Fibroblast of skin of left biceps (primary cell): ENCODE data around the gene ANK3.
A peak's percentile ranks its signal among the peaks of the same experiment; 100 is the strongest.

ENCODE experiments used
- DNase-seq, 2 experiments: peaks; one replicate each; pipeline ENCODE4 v3.0.0-alpha.2; 2013; ENCODE audit warnings: low read depth in 2 of 2

ANK3 gene

DNA sequence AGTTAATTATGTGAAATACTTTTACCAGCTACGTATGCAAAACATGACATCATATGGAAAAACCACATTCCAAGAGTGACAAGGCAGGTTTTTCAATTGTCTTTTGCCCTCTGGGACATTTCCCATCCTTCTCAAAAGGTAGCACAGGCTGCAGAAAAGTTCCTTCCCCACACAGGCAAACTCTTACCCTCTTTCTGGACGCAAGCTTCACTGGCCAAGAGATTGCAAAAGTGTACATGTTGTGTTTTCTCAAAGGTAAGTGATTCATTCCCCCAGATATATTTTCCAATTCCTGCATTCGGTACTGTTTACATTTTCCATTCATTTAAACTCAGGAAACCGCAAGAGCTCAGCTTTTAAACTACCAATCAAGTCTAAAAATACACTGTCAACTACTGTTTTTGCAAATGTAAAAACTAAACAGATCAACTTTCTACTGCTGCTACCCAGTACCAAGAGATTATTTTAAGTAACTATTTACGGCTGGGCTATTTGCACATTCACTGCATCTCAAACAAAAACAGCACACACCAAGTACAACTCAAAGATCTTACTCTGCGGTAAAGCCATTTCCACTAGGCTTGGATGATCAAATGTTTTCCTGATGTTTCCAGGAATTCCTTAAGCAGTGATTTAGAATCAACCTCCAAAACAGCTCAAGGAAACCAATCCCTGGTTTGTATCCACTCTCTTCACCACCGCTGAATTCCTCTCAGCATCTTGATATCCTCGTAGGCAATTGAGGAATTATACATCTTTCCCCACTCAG, 249.7 kb downstream of the ANK3 start:
- DNase-seq = peak in 1 of 2 experiments; percentile 15

DNA sequence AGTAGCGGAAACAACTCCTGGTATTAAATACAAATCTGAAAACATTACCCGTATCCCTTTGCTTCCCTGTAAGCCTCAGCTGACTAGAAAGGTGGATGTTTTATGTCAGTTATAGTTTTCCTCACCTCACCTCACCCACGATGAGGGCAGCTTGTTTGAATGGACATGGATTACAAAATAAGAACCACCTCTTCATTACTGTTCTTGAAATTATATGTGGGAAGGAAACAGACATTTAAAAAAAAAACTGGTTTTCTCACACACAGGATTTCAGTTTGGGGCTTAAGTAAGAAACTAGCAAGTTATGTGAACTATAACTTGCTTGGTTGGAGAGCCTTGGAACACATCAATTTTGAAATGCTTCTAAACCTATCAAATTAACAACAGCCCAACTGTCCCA, 250.4 kb downstream of the ANK3 start:
- DNase-seq = no peak

DNA sequence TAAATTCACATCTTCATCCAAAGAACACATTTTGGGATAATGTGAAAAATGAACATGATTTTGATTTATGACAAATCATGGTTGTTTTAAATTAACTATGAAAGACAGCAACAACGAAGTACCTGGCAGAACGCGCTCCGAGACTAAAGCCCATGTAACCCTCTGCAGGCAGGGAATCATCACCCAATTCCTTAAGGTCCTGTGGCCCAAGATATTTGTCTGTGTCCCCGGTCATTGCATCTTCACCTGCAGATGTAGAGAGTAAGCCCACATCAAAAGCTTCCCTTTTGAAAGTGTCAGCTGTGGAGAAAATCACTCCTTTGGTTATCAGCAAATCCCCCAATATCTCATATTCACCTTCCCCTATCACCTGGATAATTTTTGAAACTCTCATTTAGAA, 250.8 kb downstream of the ANK3 start:
- DNase-seq = no peak

DNA sequence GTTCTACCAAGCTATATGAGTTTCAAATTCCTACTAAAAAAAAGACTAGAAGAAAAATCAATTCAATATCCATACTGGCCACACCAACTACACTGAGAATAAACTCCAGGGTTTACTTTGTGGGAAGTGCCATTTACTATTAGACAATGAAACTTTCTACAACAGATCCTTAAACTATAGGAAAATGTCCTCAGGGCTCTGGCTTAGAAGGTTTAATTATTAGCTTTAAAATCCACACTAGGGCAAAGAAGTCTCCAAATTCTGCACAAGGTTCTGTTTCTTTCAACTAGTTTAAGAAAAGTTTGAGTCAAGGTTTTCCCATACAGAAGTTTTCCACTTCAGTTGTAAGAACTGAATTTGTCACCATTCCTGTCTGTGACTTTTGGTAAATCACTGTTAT, 251.6 kb downstream of the ANK3 start:
- no peak for DNase-seq

DNA sequence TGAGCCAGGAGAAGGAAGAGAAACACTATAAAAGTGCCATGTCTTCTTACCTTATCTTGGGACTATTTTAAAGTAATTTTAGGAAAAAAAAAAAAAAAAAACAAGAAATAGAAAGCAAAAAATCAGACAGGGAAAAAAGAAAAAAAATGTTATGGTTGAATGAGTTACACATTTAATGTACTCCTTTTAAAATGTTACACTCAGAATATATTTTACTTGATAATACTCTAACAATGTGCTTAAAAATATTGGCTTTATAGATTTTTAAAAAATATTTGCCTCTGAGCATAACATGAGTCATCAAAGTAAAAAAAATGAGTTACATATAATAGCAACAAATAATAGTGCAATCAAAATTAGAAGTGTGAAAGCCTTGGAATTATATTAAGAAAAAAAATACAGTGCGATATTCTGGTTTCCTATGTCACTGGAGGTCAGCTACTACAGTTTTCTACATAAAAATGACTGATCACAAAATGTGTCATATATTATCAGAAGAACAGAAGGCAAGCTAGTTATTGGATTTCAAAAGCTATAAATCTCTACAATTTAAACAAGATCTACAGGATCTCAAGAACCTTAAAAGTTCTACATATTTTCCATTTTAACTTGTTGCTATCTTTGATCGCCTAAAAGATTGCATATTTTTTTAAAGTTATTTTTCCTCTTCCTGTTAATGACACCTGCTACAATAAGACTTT, 252.2 kb downstream of the ANK3 start:
- no peak for DNase-seq

DNA sequence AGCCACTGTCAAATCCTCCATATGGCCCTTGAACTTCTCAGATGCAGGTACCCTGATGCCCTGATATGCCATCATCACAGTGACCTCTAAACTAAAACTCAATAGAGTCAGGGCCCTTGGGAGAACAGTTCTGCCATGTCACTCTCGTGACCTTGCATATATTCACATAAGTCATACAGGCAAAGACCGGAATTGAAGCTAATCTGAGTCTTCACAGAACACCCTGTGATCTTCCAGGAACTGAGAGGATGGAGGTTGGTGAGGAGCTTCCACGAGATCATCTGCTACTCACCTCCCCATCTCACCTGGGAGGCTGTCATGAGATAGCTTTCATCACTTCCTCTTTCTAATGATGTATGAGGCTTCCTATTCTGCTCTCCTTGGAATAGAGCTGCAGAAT, 254.7 kb downstream of the ANK3 start:
- DNase-seq = no peak

DNA sequence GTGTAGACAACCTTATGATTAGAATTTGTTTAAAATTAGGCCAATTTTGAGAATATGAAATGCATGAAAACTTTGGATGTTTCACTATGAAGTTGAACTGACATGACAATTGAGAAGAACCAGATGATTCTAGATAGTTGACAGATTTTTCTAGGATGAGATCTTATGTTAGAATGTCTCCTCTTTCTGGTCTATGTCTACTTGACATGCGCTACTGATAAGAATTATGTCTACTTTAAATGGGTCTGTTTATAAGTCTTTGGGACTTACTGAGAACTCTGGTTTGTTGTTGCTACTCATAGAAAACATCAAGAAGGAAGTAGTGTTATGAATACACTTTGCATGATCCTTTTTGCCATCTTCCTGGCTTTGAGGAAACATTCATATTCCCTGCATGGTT, 255.1 kb downstream of the ANK3 start:
- no peak for DNase-seq

DNA sequence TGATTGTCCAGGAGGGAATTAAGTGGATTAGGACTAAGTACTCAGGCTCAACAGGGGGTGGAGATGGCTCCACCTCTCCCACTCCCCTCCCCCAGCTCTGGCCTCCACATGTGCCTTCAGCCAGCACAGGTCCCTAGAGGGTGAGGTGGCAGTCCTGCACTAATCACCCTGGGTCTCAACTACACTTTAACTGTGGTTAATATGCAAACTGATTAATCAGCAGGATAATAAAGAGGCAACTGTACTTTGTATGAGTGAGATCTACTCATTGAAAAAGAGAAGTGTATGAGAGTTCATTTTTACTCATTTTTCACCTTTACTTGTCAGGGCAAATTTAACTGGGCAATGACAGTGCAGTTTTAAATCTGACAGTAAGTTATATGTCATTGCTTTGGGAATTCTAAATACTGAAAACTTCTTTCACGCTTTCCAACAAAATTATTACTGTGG, 259.5 kb downstream of the ANK3 start:
- no peak for DNase-seq

DNA sequence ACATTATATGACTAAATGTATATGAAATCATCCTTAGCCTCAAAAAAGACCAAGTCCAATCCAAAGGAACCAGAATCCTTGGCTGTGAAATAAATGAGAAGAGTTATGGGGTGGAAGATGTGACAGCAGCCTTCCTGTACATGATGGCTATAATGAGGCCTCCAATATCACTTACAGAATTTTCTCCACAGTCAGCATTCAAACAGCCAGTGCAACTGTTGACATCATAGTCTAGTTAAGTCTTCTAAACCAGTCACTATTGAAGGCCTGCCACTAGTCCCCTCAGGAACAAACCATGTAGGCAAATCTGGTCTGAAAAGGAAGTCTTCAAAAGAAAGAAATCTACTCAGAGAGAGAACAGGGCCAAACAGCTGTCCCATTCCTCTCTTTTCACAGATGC, 263.8 kb downstream of the ANK3 start:
- no peak for DNase-seq

DNA sequence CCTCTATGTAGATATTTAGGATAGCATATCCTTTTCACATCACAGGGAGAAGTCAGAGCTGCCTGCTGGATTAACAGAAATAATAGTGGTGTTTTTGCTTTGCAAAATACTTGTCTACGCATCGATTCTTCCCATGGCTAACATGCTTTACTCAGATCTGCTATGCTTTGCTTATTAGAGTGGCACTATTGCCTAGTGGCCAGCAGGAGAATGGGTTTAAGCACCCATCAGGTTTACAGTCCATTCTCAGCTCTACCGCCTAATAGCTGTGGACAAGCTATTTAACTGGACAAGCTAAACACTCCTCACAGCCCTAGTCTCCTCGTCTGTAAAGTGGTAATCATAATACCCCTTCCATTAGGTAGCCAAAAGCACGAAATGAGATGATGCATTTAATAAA, 265.1 kb downstream of the ANK3 start:
- DNase-seq = no peak

DNA sequence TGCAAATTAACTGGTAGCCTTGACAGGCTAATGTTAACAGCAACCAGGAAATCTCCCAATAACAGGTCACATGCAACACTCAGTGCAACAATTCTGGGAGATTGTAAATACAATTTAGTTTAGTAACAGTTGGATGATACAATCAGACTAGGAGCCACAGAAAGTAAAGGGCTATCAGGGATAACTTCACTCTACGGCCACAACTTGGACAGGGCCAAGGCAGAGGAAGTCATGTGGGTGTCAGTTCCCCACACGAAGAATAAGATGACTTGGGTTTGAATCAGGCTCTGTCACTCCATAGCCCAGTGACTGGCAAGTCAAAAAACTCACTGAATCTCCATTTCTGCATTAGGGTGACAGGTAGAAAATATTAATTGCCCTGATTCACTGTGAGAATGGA, 266.0 kb downstream of the ANK3 start:
- no peak for DNase-seq

DNA sequence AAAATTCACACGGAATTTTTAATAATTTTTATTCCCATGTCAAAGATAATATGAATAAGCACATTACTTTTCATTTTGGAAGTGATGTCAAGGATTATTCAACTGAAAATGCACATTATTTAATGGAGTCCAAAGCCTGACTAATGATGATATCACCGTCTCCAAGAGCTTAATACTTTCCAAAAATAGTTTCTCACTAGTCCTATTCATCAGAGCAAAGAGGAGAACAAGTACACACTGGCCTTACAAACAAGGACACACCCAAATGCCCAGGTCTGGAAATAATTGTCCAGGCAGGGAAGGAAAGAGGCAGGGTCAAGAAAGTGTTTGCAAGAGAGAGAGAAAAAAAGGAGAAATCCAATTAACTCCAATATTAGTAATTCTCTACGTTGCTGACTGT, 266.5 kb downstream of the ANK3 start:
- DNase-seq = peak; percentile 23 to 29

DNA sequence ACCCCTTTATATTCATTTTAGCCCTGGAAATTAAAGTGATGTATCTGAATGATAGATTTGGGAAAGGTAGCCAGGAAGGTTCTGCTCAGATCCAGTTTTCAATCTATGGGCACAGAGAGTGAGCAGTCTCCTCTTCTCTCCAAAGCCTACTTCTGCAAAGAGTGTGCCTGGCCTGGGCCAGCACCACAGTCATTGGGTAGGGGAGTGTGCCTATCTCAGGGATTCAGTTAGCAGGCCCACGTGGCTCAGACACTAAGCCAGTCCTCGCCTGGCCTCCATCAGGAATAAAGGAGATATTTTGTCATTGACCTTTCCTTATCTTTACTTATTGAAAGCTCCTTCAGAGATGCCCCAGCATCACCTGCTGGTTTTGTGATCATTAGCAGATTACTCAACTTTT, 267.5 kb downstream of the ANK3 start:
- no peak for DNase-seq

DNA sequence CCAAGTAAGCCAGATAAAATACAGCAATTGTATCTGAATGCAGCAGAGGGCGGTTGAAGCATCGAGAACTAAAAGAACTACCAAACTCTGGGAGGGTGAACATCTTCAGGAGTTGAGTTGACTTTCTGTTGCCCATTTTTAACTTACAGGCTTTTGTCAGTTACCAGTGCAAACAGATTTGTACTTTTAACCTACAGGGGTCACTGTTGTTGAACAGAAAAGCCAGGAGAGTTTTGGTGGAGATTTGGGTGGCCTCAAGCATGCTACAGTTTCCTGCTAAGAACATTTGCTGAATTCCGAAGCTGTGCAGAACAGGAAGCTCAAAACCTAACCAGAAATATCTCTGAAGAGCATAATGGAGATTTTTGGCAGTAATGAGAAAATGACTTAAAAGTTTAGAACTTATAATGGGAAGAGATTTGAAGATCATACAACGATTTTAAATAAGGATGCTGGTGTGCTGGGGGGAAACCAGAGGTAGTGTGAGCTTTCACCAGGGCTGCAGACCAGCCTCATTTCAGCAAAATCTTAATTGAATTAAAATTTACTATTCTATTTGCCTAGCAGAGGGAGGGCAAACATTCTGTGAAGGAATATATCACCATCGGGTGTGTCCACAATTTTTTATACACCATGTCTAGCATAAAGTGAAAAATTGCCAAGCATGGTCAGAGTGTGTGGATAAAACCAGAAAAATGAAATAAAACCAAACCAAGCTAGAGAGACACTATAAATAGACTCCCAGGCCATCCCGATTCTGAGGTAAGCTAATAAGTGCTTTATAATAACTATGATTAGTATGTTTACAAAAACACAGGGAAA, 274.7 kb downstream of the ANK3 start:
- DNase-seq = peak; percentile 53 to 58

DNA sequence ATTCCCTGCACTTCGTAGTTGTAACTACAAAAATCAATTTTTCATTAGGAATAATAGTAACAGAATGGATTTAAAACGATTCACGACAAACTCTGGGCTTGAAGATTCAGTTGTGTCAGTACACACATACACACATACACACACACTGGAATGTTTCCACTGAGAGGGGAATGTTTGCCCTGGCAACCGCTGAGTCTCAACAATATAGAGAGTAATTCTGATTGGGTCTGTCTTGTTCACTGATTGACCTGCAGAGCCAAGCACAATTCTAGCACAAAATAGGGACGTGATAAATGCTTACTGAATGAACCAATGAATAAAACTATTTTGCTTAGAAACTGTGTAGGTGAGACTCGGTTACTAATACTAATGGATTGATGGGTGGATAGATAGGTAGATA, 278.9 kb downstream of the ANK3 start:
- DNase-seq = no peak

DNA sequence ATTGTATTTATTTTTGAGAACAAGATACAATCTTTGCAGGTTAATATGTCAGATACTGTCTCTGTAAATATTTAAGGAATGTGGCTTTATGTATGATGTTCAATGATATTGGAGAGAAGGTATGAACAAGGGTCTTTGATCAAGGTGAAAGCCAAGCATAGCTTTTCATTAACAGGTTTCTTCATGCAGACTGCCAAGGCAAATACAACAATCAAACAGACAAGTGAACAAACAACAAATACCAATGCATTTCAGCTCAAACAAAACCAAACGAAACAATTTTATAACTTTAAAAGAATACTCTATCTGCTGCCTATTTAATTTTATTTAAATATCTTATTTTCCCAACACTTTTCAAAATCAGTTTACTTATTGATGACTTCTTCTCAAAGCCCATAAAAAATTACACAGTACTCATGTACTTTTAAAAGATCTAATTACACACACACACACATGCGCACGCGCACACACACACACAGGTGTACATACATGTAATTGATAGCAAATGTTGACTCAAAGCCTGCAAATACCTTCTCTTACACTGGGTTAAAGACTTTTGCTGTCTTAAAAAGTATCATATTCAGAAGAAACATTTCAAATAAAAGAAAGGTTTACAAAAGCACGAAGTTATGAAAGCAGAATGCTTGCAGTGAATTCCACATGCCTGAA, 282.2 kb downstream of the ANK3 start:
- DNase-seq = no peak

DNA sequence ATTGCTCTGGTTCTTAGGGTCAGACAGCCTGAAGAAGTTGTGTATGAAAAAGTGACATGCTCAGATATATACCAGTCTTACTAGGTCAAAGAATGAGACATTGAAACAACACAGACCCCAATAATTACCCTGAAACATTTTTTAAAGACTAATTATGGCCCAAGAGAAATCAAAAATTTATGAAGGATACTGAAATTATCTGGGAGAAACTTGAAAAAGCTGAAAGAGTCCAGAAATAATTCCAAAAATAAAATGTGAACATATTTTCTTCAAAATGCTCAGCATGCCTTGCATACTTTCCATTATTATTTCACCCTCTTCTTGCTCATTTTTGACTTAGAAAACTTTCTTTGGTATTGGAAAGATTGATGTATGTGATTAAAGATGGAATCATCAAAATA, 284.4 kb downstream of the ANK3 start:
- peak in 1 of 2 experiments; percentile 6 for DNase-seq

DNA sequence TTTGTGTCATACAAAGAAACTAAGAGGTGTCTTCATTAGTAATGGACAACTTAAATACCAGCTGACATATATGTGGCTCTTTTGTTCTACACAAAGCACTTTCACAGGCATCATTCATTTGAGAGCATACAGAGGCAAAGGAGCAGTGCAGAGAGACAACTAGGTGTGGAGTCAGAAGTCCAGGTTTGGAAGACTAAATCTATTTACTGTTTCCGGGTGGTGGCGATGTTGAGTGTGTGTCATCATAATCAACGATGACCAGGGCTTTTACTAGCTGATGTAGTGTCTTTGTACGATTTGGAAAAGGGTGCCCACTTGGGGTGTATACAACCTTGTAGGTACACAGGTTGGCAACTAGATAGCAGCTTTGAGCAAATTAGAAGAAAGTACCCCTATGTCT, 287.9 kb downstream of the ANK3 start:
- DNase-seq = no peak

DNA sequence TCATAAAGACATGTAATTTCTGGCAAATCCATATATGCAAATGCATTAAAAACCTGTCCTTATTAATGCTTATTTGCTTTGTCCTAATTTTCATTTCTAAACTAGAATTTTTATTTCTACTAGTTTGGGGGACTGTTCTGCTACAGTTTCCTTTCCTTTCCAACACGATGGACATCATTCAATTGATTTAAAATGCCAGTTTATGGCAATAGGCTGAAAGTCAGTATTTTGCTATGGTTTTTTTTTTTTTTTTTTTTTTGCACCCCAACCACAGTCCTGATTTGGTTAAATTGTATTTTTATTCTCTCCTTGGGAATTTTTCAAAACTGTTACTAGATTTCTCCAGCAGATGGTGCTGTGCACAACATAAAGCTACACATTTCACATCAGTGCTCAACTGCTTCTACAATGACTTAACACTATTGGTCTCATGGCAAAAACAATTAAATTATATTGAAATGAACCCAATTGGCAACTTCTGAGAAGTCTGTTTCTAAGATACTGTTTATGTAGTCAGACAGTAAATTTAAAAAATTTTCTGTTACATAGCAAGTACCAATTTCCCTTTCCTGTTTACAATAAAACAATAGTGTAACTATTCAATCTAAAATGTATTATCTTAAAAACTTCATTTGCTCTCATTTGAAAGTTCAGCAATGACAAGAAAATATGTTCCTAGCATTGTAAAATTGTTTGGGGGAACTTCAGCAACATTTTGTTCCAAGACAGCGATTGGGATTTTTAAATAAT, 289.5 kb downstream of the ANK3 start:
- DNase-seq = peak; percentile 26 to 30

DNA sequence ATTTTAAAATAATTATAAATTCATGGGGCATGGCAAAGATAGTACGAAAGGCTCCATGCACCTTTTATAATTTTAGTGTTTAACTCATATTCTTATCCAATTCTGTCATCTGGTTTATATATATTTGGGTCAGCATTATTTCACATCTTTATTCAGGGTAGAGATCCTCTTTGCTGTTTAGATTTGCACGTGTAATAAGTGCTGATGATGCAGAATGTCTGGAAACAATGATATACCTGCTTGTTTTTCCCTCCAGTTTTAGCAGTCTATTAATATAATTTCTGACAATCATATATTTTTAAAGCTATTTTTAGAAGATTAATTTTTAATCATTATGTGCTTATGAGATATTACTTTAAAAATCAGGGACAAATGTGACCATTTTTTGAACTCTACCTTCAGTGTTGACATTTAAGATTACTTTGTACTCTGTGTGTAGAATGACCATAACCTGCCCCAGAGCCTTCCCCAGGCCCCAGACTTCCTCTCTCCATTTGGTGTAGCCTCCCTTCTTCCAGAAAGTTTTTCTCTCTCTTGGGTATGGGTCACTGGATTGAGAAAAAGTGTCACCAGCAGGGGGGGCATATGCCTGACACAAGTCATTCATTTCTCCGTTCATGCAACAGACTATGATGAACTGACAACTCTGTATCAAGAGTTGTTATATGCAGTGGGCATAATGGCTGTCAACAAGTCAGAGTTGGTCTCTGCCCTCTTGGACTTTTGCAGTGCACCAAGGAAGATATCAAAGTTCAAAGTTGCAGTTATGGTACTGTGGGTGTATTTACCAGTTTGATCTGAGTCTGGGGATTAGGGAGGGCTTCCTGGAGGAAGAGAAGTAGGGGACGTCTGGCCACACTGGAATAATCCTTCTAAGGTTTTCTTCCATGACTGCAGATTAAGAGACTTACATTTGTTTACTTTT, 290.7 kb downstream of the ANK3 start:
- no peak for DNase-seq
